ENCODE results near the gene PPFIA2.

- TF ChIP-seq, protein P1, sequence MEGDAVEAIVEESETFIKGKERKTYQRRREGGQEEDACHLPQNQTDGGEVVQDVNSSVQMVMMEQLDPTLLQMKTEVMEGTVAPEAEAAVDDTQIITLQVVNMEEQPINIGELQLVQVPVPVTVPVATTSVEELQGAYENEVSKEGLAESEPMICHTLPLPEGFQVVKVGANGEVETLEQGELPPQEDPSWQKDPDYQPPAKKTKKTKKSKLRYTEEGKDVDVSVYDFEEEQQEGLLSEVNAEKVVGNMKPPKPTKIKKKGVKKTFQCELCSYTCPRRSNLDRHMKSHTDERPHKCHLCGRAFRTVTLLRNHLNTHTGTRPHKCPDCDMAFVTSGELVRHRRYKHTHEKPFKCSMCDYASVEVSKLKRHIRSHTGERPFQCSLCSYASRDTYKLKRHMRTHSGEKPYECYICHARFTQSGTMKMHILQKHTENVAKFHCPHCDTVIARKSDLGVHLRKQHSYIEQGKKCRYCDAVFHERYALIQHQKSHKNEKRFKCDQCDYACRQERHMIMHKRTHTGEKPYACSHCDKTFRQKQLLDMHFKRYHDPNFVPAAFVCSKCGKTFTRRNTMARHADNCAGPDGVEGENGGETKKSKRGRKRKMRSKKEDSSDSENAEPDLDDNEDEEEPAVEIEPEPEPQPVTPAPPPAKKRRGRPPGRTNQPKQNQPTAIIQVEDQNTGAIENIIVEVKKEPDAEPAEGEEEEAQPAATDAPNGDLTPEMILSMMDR (IDR thresholded peaks at IDR 0.05) = peak in 1 of 6 experiments; percentile 15
- no peak for TF ChIP-seq POLR2A (IDR thresholded peaks at IDR 0.05)
These were observed 430.1 kb downstream of the PPFIA2 start for GRCh38 chr12:81329085-81329484.
